Fibroblast of upper back skin (primary cell): ENCODE measurements around the gene ANKRD22.

Source experiments
- DNase-seq: peaks from one replicate; pipeline ENCODE4 v3.0.0-alpha.2; 2013

ANKRD22 gene

DNA sequence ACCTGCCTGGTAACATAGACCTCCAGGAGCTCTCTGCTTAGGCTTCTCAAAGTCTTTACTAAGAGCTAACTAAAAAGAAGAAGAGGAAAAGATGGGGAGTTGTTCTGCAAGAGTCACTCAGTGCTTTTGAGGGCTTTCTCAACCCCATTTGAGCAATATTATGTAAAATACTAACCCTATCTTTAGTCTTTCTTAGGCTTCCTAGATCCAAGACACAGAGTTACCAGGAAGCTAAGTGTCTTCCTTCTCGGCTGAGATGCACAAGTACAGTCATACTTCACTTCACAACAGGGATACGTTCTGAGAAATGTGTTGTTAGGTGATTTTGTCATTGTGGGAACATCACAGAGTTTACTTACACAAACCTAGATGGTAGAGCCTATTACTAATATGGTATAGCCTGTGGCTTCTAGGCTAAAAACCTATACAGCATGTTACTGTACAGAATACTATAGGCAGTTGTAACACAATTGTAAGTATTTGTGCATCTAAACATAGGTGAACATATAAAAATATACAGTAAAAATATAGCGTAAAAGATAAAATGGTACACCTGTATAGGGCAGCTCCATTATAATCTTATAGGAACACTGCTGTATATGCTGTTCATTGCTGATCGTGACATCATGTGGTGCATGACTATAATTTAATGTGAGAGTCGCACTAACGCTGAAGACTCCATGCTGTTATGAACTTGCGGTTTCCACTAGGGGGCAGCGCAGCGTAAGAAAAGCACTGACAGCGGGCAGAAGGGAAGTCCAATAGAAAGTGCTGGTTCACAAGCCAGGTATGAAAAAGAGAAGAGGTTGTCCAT, 16.3 kb downstream of the ANKRD22 start:
- peak; percentile 89 for DNase-seq

DNA sequence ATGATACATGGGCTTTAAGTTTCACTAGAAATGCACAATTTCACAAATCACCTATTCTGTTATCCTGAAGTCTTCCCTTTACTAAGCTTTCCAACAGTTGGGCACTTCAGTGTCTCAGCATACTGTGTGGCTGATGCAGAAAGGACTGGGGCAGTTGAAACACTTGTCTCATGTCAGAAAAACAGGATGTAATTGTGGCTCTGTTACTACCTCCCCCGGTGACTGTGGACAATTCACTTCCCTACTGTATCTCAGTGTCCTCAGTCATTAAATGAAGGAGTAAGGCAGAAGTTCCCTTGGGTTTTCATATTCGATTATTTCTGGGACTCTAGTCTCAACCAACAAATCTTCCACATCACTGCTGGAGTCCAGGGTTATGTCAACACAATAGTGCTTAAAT, 17.9 kb downstream of the ANKRD22 start:
- no peak for DNase-seq

DNA sequence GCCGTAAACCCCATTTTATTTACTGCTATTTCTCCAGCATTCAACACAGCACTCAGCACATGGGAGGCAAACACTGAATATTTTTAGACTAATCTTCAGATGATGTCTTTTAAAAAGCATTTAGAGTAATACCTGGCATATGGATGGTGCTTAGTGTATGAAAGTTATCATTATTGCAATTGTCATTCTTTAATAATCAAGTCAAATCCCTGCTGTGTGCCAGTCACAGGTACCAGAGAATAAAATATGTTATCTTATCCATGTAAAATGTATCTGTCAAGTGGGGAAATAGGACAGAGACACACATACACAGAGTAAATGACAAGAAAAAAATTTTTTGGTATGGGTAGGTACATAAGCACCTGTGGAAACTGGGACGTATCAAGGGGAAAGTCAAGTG, 18.5 kb downstream of the ANKRD22 start:
- DNase-seq, result no peak

DNA sequence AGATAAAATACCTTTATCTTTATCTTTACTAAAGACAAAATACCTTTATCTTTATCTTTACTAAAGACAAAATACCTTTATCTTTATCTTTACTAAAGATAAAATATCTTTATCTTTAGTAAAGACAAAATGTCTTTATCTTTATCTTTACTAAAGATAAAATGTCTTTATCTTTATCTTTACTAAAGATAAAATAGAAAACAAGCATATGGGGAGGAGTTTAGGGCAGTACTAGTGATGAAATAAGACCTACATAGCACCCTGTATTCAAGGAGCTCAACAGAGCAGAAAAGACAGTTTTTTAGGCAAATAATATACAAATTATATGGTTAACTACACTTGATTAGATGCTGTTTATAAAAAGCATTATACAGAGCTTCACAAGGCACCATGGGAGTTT, 19.3 kb downstream of the ANKRD22 start:
- no peak for DNase-seq

DNA sequence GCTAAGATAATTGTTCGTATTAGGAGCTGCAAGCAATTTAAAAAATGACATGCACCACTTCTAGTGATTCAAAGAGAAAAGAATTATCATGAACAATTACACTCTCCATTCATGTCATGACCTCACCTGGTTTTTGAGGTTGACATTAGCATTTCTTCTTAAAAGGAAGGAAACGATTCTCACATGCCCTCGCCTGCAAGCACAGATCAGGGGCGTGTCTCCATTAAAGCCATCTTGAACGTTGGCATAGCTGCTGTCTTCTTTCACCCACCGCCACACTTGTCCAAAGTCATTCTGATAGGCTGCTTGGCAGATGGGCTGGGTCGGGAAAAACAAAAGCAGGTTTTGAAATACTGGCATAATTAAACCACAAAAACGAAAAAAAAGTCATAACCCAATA, 19.9 kb downstream of the ANKRD22 start:
- DNase-seq, result no peak

DNA sequence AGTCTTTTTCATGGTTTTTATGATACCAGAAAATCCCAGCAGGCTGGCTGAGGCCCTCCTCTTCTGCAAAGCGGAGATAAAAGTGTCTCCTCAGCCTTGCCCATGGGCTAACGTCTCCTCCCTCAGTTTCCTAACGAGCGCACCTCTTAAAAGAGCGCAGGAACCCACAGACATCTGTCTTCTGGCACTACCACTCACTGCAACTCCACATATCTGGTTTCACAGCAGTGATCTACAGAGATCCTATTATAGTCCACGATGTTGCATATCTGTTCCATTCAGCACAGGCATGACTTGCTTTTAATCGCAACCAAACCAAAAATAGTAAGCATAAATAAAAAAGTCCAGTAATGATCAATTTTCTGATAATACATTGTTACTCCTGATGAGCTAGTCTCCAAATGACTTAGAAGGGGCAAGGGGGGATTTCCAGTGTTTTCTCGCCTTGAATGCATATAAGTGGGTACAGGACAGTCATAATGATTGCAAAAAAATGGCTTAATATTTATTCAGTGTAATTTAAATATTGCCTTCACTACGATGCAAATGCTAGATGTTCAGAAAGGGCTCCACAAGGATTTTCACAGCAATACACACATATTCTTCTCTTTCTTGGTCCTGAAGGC, 20.9 kb downstream of the ANKRD22 start:
- DNase-seq, result no peak

DNA sequence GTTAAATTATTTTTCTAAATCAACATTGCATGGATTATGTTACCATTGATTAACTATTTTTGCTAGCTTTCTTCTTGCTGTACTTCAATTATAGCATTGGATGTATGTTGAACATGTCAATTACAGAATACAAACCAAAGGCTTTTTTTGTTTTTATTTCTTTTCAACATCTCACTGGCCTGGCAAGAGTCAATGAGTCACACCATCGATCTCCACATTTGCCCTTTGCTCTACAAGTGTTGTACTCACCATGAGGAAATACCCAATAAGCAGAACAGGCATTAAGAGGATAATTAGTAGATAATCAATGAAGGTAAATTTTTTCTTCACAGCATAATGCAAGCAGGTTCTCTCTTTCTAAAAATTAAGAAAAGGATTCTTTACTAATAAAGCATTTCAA, 23.3 kb downstream of the ANKRD22 start:
- DNase-seq, result no peak

DNA sequence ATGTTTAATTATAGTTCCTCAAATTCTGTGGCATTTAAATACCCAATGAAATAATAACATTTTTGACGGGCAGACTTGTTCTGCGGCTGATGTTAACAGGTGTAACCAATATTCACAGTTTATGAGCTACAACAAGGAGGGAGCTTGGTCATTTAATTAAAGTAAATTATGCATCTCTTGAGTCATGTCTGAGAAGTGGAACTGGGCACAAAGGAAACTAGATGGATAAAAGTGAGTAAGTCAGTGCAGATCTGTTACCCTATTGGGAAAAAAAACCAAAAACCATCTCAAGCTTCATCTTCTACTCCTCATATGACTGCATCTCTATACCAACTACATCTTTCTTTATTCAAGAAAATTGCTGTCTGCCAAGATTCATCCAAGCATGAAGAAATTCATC, 24.0 kb downstream of the ANKRD22 start:
- no peak for DNase-seq

DNA sequence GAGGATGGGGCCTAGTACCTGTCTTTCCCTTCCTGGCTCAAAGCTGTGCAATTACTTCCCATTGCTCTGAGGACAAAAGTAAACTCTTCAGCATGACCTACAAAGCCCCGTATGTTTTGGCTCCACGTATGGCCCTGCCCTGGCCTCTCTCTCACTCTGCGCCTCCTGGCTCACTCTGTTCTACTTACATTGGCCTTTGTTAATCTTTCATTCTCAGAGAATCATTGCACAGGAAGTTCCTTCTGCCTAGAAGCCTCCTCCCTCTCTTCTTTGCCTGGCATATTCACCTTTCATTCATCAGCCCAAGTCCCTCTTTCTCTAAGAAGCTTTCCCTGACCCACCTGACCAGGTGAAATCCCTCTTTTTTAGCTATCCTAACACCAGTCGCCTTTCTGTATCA, 25.3 kb downstream of the ANKRD22 start:
- DNase-seq, result no peak

DNA sequence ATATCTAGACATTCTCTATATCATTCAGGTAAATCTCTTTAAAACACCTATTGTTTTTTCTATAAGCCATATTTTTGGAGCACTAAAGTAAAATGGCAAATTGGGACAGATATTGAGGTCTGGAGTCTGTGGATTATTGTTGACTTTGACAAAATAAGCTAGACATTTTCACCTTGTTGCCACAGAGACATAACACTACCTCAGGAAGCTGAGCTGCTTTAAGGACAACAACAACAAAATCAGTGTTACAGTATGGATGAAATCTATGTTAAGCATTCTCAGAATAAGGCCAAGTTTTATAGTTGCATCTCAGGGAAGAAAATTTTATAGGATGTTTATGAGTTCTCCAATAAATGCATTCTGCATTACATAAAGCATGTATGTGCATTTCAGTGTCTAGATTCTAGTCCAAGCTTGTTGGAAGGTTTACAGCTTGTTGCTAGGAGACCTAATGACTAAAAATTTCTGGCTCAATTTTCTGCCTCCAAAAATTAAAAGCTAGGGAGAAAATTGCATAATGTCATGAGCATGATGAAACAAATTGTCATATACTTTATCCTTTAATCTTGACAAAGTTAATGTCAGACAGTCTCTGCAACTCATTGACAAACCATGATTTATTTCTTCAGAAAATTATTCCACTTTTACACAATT, 30.8 kb downstream of the ANKRD22 start:
- peak; percentile 86 for DNase-seq

DNA sequence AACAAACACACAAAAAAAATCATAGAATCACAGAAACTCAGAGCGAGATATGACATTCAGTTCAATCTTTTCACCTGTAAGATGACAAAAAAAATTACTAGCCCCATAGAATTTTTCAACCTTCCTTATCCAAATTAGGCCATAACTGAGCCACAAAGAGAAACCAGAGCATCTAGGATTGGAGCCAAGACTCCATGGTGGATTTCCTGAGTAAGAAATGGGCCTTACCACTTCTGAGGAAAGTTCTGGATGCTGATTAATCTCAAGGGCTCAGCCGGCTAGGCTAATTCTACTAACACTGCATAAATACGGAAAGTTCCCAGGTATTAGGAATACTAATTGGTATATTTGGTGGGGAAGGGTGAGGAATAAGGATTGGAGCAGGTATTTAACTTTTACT, 32.4 kb downstream of the ANKRD22 start:
- peak; percentile 65 for DNase-seq

DNA sequence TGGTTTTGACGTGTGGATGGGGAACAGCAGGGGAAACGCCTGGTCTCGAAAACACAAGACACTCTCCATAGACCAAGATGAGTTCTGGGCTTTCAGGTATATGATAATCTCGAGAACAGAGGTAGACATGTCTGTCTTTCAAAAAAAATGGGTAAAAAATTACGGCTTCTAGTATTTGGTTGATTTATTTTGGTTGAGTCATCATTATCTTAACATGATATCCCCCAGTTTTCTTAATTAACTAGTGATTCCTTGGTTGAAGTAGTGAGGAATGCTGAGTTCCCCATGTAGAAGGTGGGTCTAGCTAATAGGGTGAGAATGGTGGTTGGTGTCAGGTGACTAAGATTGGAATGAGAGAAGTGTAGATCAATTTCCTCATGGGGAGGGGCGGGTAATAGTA, 38.4 kb downstream of the ANKRD22 start:
- no peak for DNase-seq

DNA sequence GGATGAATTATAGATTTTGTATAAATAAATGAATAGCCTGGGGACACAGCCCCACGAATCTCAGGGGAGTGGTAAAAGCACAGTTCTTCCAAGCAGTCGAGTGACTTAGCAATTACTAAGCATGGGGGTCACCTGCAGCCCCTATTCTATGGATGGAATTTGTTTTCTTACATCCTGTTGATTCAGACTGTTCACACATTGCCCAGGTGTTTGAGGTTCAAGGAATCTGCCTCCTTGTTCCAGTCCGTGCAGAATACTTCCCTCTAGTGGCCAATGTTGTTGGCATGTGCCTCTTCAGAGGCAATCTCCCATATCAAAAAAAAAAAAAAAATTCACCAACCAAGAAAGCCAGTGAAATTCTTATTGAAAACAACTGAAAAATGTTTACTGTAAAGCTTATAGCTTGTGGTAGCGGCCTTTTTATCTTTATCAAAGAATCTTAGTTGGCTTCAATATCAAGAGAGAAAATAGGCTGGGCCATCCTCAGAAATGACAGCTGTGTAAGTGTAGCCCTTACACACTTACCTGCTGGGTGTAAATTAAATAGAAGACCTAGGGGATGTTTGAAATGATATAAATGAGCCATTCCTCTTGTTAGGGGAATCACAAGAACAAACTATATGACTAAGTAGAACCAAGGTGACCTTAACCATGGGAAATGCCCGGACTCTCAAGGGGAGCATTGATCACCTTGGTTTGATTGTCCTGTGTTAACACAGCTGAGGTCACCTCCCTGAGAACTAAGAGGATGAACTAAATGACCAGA, 41.3 kb downstream of the ANKRD22 start:
- DNase-seq, result peak; percentile 73

DNA sequence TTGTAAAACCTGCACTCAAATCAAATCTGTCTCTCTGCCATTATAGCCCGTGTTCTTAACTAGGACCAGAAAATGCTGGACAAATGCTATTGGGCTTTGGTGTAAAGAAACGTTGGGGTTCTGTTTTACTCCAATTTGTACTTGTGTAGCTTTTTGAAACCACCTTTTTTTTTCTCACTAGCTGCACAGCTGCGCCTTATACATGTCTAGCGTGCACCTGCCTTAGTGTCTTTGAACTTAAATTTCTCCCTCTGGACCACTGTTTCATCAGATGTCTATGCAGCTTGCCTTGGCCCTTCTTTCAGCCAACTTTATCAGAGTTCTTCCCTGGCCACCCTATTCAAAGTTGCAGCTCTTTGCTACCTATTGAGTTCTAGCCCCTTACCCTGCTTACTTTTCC, 42.0 kb downstream of the ANKRD22 start:
- DNase-seq, result no peak

DNA sequence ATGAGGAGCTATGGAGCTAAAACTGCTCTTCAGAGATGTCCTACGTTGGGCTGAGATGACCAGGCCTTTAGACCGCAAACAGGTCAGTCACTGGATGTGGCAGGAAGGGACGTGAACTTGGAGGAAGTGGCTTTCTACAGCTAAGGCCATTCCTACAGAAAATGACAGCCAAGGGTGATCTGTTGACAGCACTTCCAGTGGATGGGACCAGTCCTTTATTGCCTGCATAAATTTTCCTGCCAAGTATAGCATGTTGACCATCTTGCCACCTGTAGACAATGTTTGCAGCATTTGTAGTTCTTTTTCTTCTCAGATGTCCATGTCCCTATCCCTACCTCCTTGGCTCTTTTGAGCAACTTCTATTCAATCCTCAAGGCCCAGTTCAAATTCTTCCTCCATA, 45.7 kb downstream of the ANKRD22 start:
- DNase-seq, result no peak

DNA sequence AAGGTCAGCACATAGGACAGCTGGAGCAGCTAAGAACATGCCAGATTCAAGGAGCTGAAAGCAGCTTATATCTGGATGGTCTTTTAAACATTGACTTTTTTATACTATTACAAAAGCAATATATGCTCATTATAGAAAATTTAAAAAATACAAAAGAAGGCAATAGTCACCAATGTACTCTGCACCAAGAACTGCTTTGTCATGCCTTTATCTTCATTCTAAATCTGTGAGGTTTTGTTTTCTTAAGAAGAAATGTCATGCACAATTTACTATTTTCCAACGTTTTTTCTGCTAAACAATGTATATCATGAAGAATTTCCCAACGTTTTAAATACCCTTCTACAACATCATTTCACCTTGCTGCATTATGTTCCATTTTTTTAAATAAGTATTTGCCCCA, 46.3 kb downstream of the ANKRD22 start:
- DNase-seq, result no peak

DNA sequence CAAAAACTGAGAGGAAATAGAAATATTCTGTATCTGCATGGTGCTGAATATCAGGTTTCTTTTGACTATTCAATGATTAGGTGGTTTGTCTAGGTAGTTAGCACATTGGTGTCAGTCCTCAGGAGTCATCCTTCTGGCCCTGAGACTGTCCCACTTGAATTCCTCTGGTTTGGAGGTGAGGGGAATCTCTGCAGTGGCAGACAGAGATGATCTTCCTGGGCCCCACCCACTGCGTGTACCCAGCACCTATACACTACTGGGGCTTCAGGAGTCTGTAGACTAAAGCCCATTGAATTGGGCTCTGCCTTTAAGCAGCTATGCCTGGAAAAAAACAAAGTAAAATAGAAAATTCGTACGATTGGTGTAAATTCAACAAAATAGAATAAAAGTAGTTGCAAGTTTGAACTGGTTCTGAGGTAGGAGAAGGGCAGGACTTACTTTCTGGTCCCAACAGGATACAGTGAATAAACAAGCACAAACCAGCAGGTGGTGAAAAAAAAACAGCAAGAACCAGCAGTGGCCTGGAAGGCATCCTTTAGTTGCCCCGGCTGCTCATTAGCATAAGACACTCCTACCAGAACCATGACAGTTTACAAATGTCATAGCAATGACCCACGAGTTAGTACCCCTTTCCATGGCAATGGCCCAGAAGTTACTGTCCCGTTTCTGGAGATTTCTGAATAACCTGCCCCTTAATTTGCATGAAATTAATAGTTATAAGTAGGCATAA, 47.4 kb downstream of the ANKRD22 start:
- no peak for DNase-seq

DNA sequence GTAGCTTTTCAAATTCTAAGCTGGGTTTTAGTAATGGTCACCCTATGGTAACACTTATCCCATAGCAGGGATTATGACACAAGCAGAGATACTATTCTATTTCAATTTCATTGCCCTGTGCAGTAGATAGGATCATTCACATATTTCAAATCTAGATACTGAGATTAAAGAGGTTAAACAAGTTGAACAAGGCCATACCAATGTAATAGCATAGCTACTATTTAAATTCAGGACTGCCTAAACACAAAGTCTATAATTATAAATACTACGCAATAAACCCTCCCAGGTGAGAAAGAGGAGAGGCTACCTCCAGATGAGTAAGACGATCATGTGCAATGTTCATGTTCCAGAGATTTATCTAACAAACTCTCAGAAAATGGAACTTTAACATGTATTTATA, 48.0 kb downstream of the ANKRD22 start:
- DNase-seq, result no peak

DNA sequence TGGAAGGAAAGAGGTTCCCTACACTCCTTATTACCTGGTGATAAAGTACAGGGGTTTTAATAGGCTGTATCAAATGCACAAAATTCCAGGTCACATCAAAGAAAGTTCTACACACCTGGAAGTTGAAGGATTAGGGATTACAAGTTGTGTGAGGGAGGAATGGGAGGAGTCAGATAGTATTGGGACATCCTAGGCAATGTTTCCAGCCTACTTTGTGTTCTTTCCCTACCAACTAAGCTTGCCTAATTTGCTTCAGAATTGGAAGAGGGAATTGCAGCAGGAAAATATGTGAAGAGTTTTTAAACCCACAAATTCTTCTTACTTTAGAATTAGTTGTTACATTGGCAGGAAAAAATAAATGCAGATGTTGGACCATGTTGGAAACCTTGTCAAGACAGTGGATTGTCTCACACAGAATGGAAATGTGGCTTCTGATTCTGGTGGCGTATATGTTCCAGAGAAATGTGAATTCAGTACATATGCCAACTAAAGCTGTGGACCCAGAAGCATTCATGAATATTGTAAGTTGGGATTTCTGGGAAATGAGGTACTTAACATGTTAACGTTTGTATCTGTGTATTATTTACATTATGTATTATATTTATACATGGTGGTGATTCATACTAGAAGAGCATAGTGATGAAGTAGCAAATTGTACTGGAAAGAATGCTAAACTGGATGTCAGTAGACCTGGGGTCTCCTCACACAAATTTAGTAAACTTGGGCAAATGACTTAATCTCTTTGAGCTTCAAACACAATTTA, 48.9 kb downstream of the ANKRD22 start, which contains the start of gene LIPM:
Gene LIPM, plus strand, starts transcription at position 208 of the 763 bp plus-strand sequence. Its CDS starts 167 bp downstream, at position 375.
- no peak for DNase-seq

DNA sequence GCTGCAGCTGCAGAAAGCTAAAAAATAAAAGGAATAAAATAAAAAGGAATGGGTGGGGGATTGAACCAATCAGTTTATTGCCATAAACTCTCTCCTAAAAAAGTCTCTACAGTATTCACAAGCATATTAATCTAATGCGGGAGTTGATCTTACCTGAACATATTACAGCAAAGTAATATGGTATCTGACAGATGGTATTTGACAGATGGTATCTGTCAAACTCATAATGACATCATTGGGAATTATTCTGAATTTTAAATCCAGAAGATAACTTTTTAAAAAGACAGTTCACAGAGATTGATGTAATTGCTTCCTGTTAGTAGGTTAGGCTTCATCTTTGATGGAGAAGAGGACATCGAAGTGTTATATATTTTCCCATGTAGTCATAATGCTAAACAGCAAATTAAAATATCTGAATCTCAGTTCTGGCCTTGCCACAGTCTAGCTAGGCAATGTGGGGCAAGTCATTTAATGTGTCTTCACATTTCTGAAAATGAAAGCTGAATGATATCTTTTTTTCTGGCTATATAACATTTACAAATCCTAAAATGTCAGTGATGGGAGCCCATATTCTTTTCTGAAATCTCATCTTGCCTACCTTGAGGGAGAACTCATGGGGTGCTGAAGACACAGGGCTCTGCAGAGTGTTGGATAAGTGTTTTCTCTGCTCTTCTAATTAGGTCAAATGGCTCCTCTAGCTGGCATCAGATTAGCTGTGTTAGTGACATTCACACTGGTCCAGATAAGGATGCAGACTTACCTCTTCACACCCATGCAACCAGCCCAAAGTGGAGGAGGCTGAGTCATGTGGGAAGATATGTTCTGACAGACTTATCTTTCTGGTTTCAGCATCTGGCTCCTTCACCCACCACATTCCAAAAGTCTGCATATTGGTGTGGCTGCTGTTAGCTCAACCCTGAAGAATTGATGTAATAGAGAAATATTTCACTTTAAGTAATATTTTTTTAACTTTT, 51.2 kb downstream of the ANKRD22 start:
- peak; percentile 65 for DNase-seq

DNA sequence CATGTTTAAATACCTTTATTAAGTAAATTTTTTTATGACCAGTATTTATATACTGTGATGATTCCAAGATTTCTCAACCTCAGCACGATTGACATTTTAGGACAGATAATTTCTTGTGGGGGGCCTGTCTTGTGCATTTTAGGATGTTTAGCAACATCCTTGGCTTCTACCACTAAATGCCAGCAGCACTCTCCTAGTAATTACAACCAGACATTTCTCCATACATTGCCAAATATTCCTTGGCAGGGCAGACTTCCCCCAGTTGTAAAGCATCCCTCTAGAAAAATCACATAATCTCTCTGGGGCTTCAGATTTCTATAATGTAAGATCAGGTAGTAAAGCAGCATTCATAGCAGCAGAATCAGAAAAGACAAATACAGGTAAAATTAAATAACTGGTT, 56.9 kb downstream of the ANKRD22 start:
- peak; percentile 58 for DNase-seq
